Thyroid gland (tissue), 4 donors: ENCODE results near the gene SLC25A21.

Experiments used
- POLR2A ChIP-seq, 2 donors: fragments of 450-650 bp; IDR thresholded peaks; one replicate each; pipeline ENCODE4 v1.6.1; 2017; ENCODE audit warnings: antibody characterized with exemption in 2 of 2, mild to moderate bottlenecking in 2 of 2, moderate library complexity in 1 of 2
- TF ChIP-seq, protein P1 (sequence below), 6 experiments: fragments of 200-600 bp in 3 of 6; fragments of 450-650 bp in 3 of 6; sonication (generic) in 3 of 6; IDR thresholded peaks; one replicate each; pipeline ENCODE4 v1.5.1; 2016 to 2019; ENCODE audit warnings: antibody characterized with exemption in 6 of 6, mild to moderate bottlenecking in 2 of 6, inconsistent platforms in 1 of 6, moderate library complexity in 1 of 6

DNA sequence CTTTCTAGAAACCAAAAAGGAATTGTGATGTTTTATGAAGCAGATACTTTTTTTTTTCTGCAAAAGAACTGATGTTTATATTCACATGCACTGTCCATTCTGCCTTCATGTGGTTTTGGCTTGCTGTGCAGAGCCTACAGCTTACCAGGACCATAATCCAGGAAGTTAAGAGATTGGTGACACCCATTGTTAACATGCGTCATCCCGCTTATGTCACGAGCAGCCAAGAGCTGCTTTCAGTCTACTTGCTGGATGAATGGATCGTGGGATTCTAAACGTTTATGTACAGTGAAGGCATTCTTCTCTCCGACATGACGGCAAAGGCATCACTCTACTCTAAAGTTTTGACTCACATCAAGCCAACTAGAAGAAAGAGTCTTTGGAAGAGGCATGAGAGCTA is 434.1 kb downstream of the SLC25A21 start:
- TF ChIP-seq, protein P1, sequence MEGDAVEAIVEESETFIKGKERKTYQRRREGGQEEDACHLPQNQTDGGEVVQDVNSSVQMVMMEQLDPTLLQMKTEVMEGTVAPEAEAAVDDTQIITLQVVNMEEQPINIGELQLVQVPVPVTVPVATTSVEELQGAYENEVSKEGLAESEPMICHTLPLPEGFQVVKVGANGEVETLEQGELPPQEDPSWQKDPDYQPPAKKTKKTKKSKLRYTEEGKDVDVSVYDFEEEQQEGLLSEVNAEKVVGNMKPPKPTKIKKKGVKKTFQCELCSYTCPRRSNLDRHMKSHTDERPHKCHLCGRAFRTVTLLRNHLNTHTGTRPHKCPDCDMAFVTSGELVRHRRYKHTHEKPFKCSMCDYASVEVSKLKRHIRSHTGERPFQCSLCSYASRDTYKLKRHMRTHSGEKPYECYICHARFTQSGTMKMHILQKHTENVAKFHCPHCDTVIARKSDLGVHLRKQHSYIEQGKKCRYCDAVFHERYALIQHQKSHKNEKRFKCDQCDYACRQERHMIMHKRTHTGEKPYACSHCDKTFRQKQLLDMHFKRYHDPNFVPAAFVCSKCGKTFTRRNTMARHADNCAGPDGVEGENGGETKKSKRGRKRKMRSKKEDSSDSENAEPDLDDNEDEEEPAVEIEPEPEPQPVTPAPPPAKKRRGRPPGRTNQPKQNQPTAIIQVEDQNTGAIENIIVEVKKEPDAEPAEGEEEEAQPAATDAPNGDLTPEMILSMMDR (IDR thresholded peaks at IDR 0.05) = no peak
- no peak for TF ChIP-seq POLR2A (IDR thresholded peaks at IDR 0.05)
